GM23248 (cell line): ENCODE measurements around the gene ARMC7. TPM values are rescaled to one million over a fixed set of nuclear protein-coding genes. Genes with fewer than 3 reads are reported as not detected.
"Not testable (repeated sequence)": the region's sequence is repeated elsewhere in the genome, so short reads cannot be mapped to it uniquely, and the experiment has no call there.

Experiments used
- DNase-seq: peaks from one replicate; pipeline ENCODE4 v3.0.0-alpha.2; 2015
- H2AFZ ChIP-seq: fragments of 200-600 bp; sonication (generic); 2 replicates; pipeline ENCODE4 v1.6.1; 2016; ENCODE audit warnings: antibody characterized with exemption
- H3F3A ChIP-seq: fragments of 200-600 bp; sonication (generic); 2 replicates; pipeline ENCODE4 v1.6.1; 2016; ENCODE audit warnings: mild to moderate bottlenecking, antibody characterized with exemption, mixed run types; ENCODE audit not compliant: insufficient read depth
- H3K27ac ChIP-seq: fragments of 200-600 bp; sonication (generic); 2 replicates; pipeline ENCODE4 v1.5.1; 2016; ENCODE audit warnings: mild to moderate bottlenecking
- H3K27me3 ChIP-seq: fragments of 200-600 bp; sonication (generic); replicated peaks from 2 replicates; pipeline ENCODE4 v1.6.1; 2016; ENCODE audit warnings: mild to moderate bottlenecking; ENCODE audit not compliant: insufficient read depth
- H3K36me3 ChIP-seq: fragments of 200-600 bp; sonication (generic); 2 replicates; pipeline ENCODE4 v1.6.1; 2016; ENCODE audit warnings: low read depth, mild to moderate bottlenecking
- H3K4me1 ChIP-seq: fragments of 200-600 bp; sonication (generic); 2 replicates; pipeline ENCODE4 v1.6.1; 2016; ENCODE audit warnings: mild to moderate bottlenecking; ENCODE audit not compliant: insufficient read depth
- H3K4me2 ChIP-seq: fragments of 200-600 bp; sonication (generic); one replicate; pipeline ENCODE4 v1.6.1; 2016; ENCODE audit warnings: mild to moderate bottlenecking; ENCODE audit not compliant: unreplicated experiment
- H3K4me3 ChIP-seq: fragments of 200-600 bp; sonication (generic); 2 replicates; pipeline ENCODE4 v1.5.1; 2016; ENCODE audit warnings: mild to moderate bottlenecking
- H3K79me2 ChIP-seq: fragments of 200-600 bp; sonication (generic); 2 replicates; pipeline ENCODE4 v1.6.1; 2016; ENCODE audit warnings: mild to moderate bottlenecking; ENCODE audit not compliant: insufficient read depth
- H3K9ac ChIP-seq: fragments of 200-600 bp; sonication (generic); 2 replicates; pipeline ENCODE4 v1.6.1; 2016; ENCODE audit warnings: mild to moderate bottlenecking
- H3K9me2 ChIP-seq: fragments of 200-600 bp; sonication (generic); 2 replicates; pipeline ENCODE4 v1.6.1; 2016; ENCODE audit warnings: mixed run types, mild to moderate bottlenecking, moderate library complexity; ENCODE audit not compliant: insufficient read depth
- H3K9me3 ChIP-seq: fragments of 200-600 bp; sonication (generic); one replicate; pipeline ENCODE4 v1.6.1; 2017; ENCODE audit warnings: low read depth
- H4K20me1 ChIP-seq: fragments of 200-600 bp; sonication (generic); 2 replicates; pipeline ENCODE4 v1.6.0; 2016; ENCODE audit not compliant: insufficient read depth
- EZH2 ChIP-seq: fragments of 200-600 bp; sonication (generic); IDR thresholded peaks from 2 replicates; pipeline ENCODE4 v1.6.1; 2018; ENCODE audit warnings: antibody characterized with exemption, mild to moderate bottlenecking; ENCODE audit not compliant: insufficient read depth, poor library complexity, severe bottlenecking
- EZH2phosphoT487 ChIP-seq: fragments of 200-600 bp; sonication (generic); IDR thresholded peaks from 2 replicates; pipeline ENCODE4 v1.6.1; 2018; ENCODE audit warnings: antibody characterized with exemption, moderate library complexity, mild to moderate bottlenecking, low read depth; ENCODE audit not compliant: insufficient read depth
- WGBS, 2 experiments: methylation state at CpG; one replicate each; pipeline ENCODE4 v1.1.6; 2015 to 2017; ENCODE audit warnings: low lambda C conversion rate in 2 of 2, low coverage in 1 of 2; ENCODE audit errors: missing lambda C conversion rate in 2 of 2; 5-methylcytosine and 5-hydroxymethylcytosine counted together
- in situ Hi-C: fragments of 300-500 bp; cut with MboI; formaldehyde crosslinking; loops from 2 replicates; pipeline ENCODE4 v1.15.0; 2020
- polyA plus RNA-seq: library from polyadenylated mRNA; unstranded; fragments of >200 nt; fragmentation: Nextera tagmentation; extraction: Ambion mirVana; gene quantifications from 2 replicates; pipeline ENCODE4 v1.2.1, GENCODE V29; 2016
- total RNA-seq: library from RNA; depleted of rRNA; stranded (reverse); fragments of >200 nt; shearing (Covaris generic); gene quantifications from 2 replicates; pipeline ENCODE4 v1.2.3, GENCODE V29; 2014

The ARMC7 gene
- total and polyA plus RNA-seq, 2 experiments from 2014 or later: 1.3 to 9.8 TPM

GRCh38 chr17:75069783-75070182 lies 40.0 kb upstream of the ARMC7 start:
- H3K9me3 ChIP-seq: no peaks in the 10 kb centered on the region
- no peaks in the 10 kb centered on the region for H3K79me2 ChIP-seq
- H4K20me1 ChIP-seq: no peaks in the 10 kb centered on the region
- H3K4me2 ChIP-seq: no peak overlapping the region
- H3K9ac ChIP-seq: no peak overlapping the region
- in situ Hi-C loops: no loop called here
- no peak for TF ChIP-seq EZH2
- no peak for TF ChIP-seq EZH2phosphoT487
- peaks cover 7% of the 10 kb centered on the region; the same call in 1 of the 2 replicates for H3K4me1 ChIP-seq
- H3K9me2 ChIP-seq: no peaks in the 10 kb centered on the region
- no peak overlapping the region for H2AFZ ChIP-seq
- H3K27me3 ChIP-seq: no peaks in the 10 kb centered on the region
- H3K27ac ChIP-seq: no peak overlapping the region
- WGBS, 2 experiments: 74 to 76% methylated on average over 2 of the region's 2 CpGs
- no peaks in the 10 kb centered on the region for H3K36me3 ChIP-seq
- no peak overlapping the region for H3K4me3 ChIP-seq
- peak; percentile 56 for DNase-seq
- H3F3A ChIP-seq: no peaks in the 10 kb centered on the region

- DNase-seq, H3K4me3 ChIP-seq, H3F3A ChIP-seq, H3K4me1 ChIP-seq, H3K79me2 ChIP-seq, H3K27me3 ChIP-seq, in situ Hi-C loops, H4K20me1 ChIP-seq, H3K36me3 ChIP-seq, H3K9me2 ChIP-seq, H3K27ac ChIP-seq, H2AFZ ChIP-seq, H3K4me2 ChIP-seq, H3K9me3 ChIP-seq, H3K9ac ChIP-seq: not testable (repeated sequence)
- WGBS, 2 experiments: 86 to 89% methylated on average over 8 of the region's 8 CpGs
These were observed 38.1 kb upstream of the ARMC7 start for GRCh38 chr17:75071478-75072271.

- H2AFZ ChIP-seq, in situ Hi-C loops, H3K4me3 ChIP-seq, H3K9ac ChIP-seq, H3K4me1 ChIP-seq, H3K9me2 ChIP-seq, DNase-seq, H3F3A ChIP-seq, H3K9me3 ChIP-seq, H3K4me2 ChIP-seq, H3K27ac ChIP-seq, H3K27me3 ChIP-seq, H4K20me1 ChIP-seq, H3K79me2 ChIP-seq, H3K36me3 ChIP-seq: not testable (repeated sequence)
- 93 to 97% methylated on average over 5 of the region's 5 CpGs for WGBS, 2 experiments
These were observed 36.9 kb upstream of the ARMC7 start for GRCh38 chr17:75072909-75073308.

GRCh38 chr17:75073618-75074047 lies 36.1 kb upstream of the ARMC7 start:
- no peaks in the 10 kb centered on the region; the same call in 1 of the 2 replicates for H3F3A ChIP-seq
- 59 to 75% methylated on average over 5 of the region's 5 CpGs for WGBS, 2 experiments
- H3K79me2 ChIP-seq: no peaks in the 10 kb centered on the region
- TF ChIP-seq EZH2phosphoT487: no peak
- no peak for TF ChIP-seq EZH2
- no peak overlapping the region for H3K9ac ChIP-seq
- no peaks in the 10 kb centered on the region for H3K9me2 ChIP-seq
- no peaks in the 10 kb centered on the region for H3K27me3 ChIP-seq
- H3K4me2 ChIP-seq: no peak overlapping the region
- in situ Hi-C loops: no loop called here
- H3K27ac ChIP-seq: no peak overlapping the region
- no peak overlapping the region for H2AFZ ChIP-seq
- H3K4me3 ChIP-seq: no peak overlapping the region
- peaks cover 12% of the 10 kb centered on the region for H3K4me1 ChIP-seq
- H3K36me3 ChIP-seq: no peaks in the 10 kb centered on the region
- H4K20me1 ChIP-seq: no peaks in the 10 kb centered on the region
- H3K9me3 ChIP-seq: no peaks in the 10 kb centered on the region
- peak; percentile 46 for DNase-seq

GRCh38 chr17:75074532-75074931 lies 35.2 kb upstream of the ARMC7 start:
- Histone ChIP-seq H3K9me2 (no peaks in the 10 kb centered on the region), H3K9ac (no peak overlapping the region), H2AFZ (no peak overlapping the region), H3K27ac (no peak overlapping the region), H3K4me2 (no peak overlapping the region), H3K27me3 (no peaks in the 10 kb centered on the region), H3K4me1 (peaks cover 19% of the 10 kb centered on the region), H3K9me3 (no peaks in the 10 kb centered on the region), H3K79me2 (no peaks in the 10 kb centered on the region), H3K36me3 (no peaks in the 10 kb centered on the region), H3F3A (peaks cover 7% of the 10 kb centered on the region; the same call in 1 of the 2 replicates), H3K4me3 (no peak overlapping the region), H4K20me1 (no peaks in the 10 kb centered on the region)
- DNase-seq: no peak
- WGBS, 2 experiments: 86 to 87% methylated on average over 14 of the region's 14 CpGs
- TF ChIP-seq EZH2phosphoT487: no peak
- no peak for TF ChIP-seq EZH2
- in situ Hi-C loops: no loop called here
